Esophagus (tissue), 2 donors: ENCODE data around the gene NOC4L. TPM values are rescaled to one million over a fixed set of nuclear protein-coding genes. Genes with fewer than 3 reads are reported as not detected.

Experiments
- H3K27ac ChIP-seq, 2 donors: one replicate each; pipeline ENCODE4 v1.5.1; 2013; ENCODE audit warnings: low read depth in 2 of 2, mild to moderate bottlenecking in 2 of 2, inconsistent platforms in 1 of 2, low read length in 1 of 2, moderate library complexity in 1 of 2
- H3K27me3 ChIP-seq, 2 donors: one replicate each; pipeline ENCODE4 v1.6.1; 2013; ENCODE audit warnings: low read length in 2 of 2, control low read depth in 1 of 2, mild to moderate bottlenecking in 1 of 2; ENCODE audit not compliant: insufficient read depth in 2 of 2, control insufficient read depth in 1 of 2
- H3K36me3 ChIP-seq, 2 donors: one replicate each; pipeline ENCODE4 v1.6.1; 2013; ENCODE audit warnings: low read length in 1 of 2; ENCODE audit not compliant: control insufficient read depth in 2 of 2, insufficient read depth in 2 of 2
- H3K4me1 ChIP-seq, 2 donors: one replicate each; pipeline ENCODE4 v1.6.1; 2013; ENCODE audit warnings: low read length in 1 of 2; ENCODE audit not compliant: control insufficient read depth in 2 of 2, insufficient read depth in 2 of 2
- H3K4me3 ChIP-seq, 2 donors: one replicate each; pipeline ENCODE4 v1.5.1; 2013; ENCODE audit warnings: low read length in 2 of 2, mild to moderate bottlenecking in 2 of 2, low read depth in 1 of 2, moderate library complexity in 1 of 2
- H3K9me3 ChIP-seq, 2 donors: one replicate each; pipeline ENCODE4 v1.6.1; 2013; ENCODE audit warnings: mild to moderate bottlenecking in 2 of 2, low read depth in 1 of 2, low read length in 1 of 2, moderate library complexity in 1 of 2; ENCODE audit not compliant: control insufficient read depth in 2 of 2, insufficient read depth in 1 of 2
- WGBS, 2 donors: extraction: QIAGEN DNeasy Blood & Tissue Kit; methylation state at CpG; one replicate each; pipeline ENCODE4 v1.1.7; 2013; 5-methylcytosine and 5-hydroxymethylcytosine counted together
- polyA plus RNA-seq, 2 donors: library from polyadenylated mRNA; stranded (reverse); fragments of 200-250 nt; gene quantifications; one replicate each; pipeline ENCODE4 v1.2.3, GENCODE V29; 2013
- donor health status: healthy with polysubstance abuse.
- donor health status: Bipolar disorder and iron deficiency.

The NOC4L gene
- polyA plus RNA-seq, 2 donors = 20.6 to 22.7 TPM

DNA sequence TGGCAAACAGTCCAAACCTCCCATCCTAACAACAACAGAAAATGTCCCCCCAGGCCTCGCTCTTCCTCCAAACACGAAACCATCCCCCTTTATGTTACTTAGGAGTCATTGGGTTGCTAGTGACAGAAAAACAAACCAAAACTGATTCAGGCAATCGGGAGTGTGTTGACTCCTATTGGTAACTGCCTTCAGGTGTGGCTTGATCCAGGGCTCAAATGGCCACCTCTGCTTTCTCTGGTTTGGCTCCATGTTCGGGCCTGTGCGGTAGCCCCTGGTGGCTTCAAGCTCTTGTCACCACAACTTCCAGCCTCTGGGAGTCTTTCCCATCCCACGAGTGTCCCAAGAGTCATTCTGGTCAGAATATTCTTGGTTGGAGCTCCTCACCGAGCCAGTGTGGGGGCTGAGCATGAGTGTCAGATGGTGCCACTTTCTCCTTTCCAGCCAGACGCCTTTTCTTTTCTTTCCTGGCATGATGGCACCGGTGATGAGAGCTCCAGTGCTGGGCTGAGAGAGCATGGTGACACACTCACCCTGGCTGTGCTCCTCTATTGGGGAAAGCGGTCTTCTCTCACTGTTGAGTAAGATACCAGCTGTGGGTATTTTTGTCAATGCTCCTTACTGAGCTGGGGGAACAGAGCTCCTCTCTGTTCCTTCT lies 38.6 kb downstream of the NOC4L start:
- Histone ChIP-seq H3K9me3 (peaks cover 3 to 13% of the 10 kb centered on the region in 2 donors), H3K4me3 (no peak overlapping the region), H3K36me3 (no peaks in the 10 kb centered on the region), H3K27me3 (no peaks in the 10 kb centered on the region), H3K4me1 (peaks cover 0 to 11% of the 10 kb centered on the region in 2 donors), H3K27ac (no peak overlapping the region)
- 76 to 79% methylated on average over 10 of the region's 10 CpGs for WGBS, 2 donors

DNA sequence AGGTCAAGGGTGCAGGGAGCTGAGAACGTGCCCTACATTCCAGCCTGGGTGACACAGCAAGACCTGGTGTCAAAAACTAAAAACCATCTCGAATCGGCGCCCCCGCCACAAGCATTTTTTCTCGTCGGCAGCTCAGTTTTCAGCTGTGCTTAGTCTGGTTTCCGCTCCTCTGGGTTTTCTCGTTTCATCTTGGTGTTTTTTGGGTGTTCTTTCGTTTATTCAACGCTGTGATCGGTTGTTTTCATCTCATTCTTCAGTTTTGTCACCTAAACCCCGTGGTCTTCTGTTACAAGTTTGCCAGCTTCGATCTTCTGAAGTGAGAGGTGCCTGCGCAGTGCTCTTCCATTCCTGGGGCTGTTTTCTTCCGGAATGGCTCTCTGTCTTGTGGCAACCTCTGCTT lies 41.4 kb downstream of the NOC4L start:
- no peaks in the 10 kb centered on the region for H3K27me3 ChIP-seq
- H3K9me3 ChIP-seq = peaks cover 3 to 13% of the 10 kb centered on the region in 2 donors
- WGBS, 2 donors = 60 to 64% methylated on average over 16 of the region's 16 CpGs
- peaks cover 4 to 19% of the 10 kb centered on the region in 2 donors for H3K4me1 ChIP-seq
- no peak overlapping the region for H3K4me3 ChIP-seq
- no peak overlapping the region for H3K27ac ChIP-seq
- H3K36me3 ChIP-seq = no peaks in the 10 kb centered on the region

DNA sequence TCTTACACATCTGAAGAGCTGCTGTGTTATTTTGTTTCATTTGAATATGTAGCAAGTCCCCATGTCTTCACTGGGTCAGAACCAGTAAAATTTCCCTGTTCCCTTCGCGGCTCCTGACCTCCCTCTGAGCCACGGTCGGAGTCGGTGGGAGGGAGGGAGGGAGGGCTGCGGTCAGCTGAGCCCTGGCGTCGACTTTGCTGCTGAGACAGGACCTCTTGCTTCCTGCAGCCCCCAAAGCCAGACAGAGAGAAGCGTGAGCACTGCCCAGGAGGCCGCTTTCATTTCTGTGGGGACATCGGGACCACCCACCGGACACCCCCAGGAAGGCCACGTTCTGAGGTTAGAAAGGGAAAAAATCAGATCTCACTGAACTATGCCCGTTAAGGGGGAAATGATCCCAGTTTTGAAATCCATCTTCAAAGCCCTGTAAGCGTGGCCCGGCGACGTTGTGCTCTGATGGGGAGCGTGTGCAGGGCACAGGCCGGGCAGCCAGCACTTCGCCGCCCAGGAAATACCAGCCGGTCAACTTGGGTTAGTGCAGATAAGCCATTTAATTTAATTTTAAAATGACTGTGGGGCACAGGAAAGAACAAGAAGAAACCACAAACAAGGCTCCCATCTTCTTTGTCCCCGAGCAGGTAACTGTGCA lies 42.1 kb downstream of the NOC4L start:
- Histone ChIP-seq H3K36me3 (no peaks in the 10 kb centered on the region), H3K4me1 (peaks cover 4 to 20% of the 10 kb centered on the region in 2 donors), H3K27ac (no peak overlapping the region), H3K4me3 (no peak overlapping the region), H3K9me3 (peaks cover 3 to 7% of the 10 kb centered on the region in 2 donors), H3K27me3 (no peaks in the 10 kb centered on the region)
- 52 to 55% methylated on average over 24 of the region's 24 CpGs for WGBS, 2 donors

DNA sequence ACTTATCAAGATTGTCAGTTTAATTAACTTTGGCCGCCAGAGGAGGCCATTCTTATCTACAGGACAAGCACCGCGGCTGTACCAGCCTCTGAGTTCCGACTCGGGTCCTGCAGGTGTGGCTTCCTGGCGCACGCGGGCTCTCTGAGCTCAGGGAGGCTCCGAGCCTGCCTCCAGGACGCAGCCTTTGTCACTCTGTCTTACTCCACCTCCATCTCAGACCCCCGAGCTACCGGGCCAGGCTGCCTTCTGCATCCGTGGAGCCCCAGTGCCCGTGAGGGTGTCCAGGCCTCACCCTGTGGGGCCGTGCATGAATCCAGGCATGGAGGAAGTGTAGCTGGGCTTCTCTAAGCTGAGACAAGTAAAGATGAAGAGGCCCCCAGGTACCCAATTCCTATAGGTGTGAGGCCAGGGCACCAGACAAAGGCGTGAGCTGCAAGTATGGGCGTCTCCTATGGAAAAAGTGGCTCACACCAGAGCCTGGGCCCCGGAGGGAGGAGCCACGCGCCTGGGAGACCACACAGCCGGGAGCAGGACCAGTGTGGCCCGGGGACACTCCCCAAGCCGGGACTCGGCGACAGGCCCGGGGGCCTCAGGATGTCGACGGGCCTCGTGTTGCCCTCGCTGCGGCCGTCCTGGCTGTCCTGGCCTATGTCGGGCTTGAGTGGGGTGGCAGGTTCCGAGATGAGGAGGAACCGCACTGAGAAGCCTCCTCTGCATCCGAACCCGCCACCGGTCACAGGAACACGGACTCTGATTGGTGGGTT lies 42.8 kb downstream of the NOC4L start:
- H3K27me3 ChIP-seq = no peaks in the 10 kb centered on the region
- H3K27ac ChIP-seq = no peak overlapping the region
- peaks cover 3 to 5% of the 10 kb centered on the region in 2 donors for H3K9me3 ChIP-seq
- no peaks in the 10 kb centered on the region for H3K36me3 ChIP-seq
- 73 to 77% methylated on average over 39 of the region's 39 CpGs for WGBS, 2 donors
- H3K4me3 ChIP-seq = no peak overlapping the region
- peaks cover 4 to 20% of the 10 kb centered on the region in 2 donors for H3K4me1 ChIP-seq

DNA sequence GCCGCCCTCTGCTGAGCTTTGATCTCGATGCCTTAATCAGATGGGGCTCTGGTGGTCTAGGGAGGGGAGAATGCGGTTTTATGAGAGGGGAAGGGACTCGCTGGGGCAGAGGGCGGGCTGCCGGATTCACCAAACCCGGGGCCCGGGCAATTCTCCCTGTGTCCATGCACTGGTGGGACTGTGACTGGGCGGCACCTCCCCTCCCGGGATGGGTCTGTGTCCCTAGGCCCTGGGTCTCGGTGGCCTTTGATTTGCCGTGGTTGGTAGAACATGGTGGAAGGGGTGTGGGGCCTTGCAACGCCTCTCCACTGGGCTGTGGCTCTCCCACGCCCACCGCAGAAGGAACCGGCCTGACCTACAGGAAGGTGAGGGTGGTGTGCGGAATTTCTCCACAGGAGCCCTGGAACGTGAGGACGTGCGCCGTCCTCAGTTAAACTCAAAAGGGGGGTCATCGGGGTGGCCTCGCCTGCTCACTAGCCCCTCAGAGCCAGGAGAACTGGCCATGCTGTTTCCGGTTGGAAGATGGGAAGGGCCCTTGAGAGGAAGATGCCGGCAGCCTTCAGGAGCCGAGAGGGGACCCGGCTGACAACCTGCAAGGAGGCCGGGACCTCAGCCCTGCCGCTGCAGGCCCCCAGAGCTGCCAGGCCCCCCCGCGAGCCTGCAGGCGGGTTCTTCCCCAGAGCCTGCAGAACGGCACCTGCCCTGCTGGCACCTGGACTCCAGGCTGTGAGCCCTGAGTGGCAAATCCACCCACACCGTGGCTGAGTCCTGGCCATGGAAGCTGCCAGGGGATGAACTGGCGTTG lies 43.6 kb downstream of the NOC4L start:
- H3K36me3 ChIP-seq = no peaks in the 10 kb centered on the region
- peaks cover 4 to 20% of the 10 kb centered on the region in 2 donors for H3K4me1 ChIP-seq
- peaks cover 3 to 5% of the 10 kb centered on the region in 2 donors for H3K9me3 ChIP-seq
- 87 to 89% methylated on average over 35 of the region's 35 CpGs for WGBS, 2 donors
- H3K27me3 ChIP-seq = no peaks in the 10 kb centered on the region
- no peak overlapping the region for H3K4me3 ChIP-seq
- H3K27ac ChIP-seq = no peak overlapping the region

DNA sequence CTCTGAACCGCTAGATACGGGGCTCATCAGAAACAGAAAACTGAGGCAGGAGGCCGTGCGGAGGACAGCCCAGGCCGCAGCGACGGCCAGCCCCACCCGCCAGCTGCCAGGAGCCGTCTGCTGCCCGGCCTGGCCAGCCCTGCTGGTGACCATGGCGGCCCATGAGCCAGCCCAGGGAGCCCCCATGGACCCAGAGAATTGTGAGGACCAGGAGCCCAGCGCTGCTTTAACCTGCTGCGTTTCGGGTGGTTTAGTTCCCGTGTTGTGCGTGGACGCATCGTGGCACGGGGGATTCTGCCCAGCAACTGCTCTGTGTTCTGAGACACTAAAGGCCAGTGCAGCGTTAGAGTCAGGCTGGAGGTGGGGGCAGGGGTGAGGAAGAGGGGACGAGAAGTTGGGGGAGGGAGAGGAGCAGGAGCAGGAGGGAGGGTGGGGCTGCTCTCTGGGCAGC lies 44.2 kb downstream of the NOC4L start:
- H3K9me3 ChIP-seq = peaks cover 3 to 10% of the 10 kb centered on the region in 2 donors
- no peak overlapping the region for H3K27ac ChIP-seq
- H3K4me3 ChIP-seq = no peak overlapping the region
- 82 to 83% methylated on average over 21 of the region's 21 CpGs for WGBS, 2 donors
- peaks cover 4 to 20% of the 10 kb centered on the region in 2 donors for H3K4me1 ChIP-seq
- H3K36me3 ChIP-seq = no peaks in the 10 kb centered on the region
- no peaks in the 10 kb centered on the region for H3K27me3 ChIP-seq

DNA sequence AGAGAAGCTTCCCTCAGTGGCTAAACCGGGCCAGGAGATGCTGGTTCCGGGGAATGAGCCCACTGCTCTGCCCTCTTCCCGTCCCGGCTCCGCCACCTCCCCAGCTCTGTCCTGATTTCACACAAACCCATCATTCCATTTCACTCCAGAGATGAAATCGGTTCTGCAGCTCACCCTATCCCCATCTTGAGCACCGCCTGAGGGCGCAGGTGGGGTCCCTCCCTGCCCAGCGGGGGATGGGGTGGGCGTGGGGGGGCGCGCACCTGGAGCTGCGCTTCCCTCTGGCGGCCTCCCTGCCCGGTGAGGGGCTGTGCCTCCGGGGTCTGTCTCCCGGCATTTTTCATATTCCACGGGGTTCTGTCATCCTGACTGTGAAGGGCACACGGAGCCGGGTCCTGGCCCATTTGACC lies 44.7 kb downstream of the NOC4L start:
- peak overlapping the region; percentile 59 to 82 for H3K27ac ChIP-seq
- WGBS, 2 donors = 17 to 19% methylated on average over 20 of the region's 20 CpGs
- peak overlapping the region; percentile 50 to 54 for H3K4me3 ChIP-seq
- H3K36me3 ChIP-seq = no peaks in the 10 kb centered on the region
- peaks cover 4 to 20% of the 10 kb centered on the region in 2 donors for H3K4me1 ChIP-seq
- peaks cover 4 to 15% of the 10 kb centered on the region in 2 donors for H3K9me3 ChIP-seq
- H3K27me3 ChIP-seq = no peaks in the 10 kb centered on the region

DNA sequence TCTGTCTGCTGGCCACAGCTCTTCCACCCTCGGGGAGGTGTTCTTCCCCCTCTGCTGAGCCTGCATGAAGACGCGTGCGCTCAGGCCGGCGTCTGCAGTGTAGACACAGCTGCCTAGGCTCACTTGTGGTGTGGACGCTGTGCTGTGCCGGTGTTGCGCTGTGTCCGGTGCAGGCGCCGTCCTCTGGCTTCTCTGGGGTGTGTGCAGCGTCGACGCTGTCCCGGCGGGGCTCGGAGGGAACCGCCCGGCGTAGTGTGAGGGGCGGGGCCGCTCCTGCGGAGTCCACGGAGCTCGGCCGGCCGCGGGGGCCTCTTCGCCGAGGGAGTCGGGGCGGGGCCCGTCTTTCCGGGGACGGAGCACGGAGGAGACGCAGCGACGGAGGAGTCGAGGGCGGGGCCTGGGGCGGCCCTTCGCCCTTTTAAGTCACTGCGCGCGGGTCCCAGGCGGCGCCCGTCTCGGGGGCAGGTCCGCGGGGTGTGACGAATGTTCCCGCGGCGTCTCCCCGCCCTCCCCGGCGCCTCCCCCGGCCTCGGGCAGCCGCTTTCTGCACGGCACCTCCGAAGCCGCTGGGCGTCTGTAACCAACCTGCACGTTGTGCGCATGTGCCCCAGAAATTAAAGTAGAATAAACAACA lies 45.2 kb downstream of the NOC4L start:
- no peaks in the 10 kb centered on the region for H3K36me3 ChIP-seq

More for the DNA sequence above, 45.2 kb downstream of the NOC4L start:
- WGBS, 2 donors = 0 to 1% methylated on average over 46 to 69 of the region's 69 CpGs
- Histone ChIP-seq H3K4me1 (peaks cover 4 to 20% of the 10 kb centered on the region in 2 donors), H3K27me3 (no peaks in the 10 kb centered on the region), H3K27ac (peak overlapping the region; percentile 77 to 82), H3K9me3 (peaks cover 6 to 20% of the 10 kb centered on the region in 2 donors), H3K4me3 (peak overlapping the region; percentile 50 to 54)
